ENCODE data around the gene DCP1A.

DNA sequence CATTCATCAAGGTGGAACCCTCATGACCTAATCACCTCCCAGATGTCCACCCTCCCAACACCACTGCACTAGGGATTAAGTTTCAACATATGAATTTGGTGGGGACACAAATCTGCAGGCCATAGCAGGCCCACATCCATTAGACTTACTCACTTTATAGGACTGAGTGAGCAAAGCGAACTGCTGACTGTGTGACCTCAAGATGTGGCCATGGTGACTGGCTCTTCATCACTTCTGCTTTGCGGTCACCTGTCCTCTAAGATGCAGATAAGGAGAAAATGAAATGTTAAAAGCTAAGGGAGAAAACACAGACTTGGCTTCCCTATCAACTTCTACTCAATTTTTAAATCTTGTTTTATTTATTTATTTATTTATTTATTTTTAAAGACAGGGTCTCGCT lies 14.5 kb upstream of the DCP1A start:
- TF ChIP-seq, protein P1, sequence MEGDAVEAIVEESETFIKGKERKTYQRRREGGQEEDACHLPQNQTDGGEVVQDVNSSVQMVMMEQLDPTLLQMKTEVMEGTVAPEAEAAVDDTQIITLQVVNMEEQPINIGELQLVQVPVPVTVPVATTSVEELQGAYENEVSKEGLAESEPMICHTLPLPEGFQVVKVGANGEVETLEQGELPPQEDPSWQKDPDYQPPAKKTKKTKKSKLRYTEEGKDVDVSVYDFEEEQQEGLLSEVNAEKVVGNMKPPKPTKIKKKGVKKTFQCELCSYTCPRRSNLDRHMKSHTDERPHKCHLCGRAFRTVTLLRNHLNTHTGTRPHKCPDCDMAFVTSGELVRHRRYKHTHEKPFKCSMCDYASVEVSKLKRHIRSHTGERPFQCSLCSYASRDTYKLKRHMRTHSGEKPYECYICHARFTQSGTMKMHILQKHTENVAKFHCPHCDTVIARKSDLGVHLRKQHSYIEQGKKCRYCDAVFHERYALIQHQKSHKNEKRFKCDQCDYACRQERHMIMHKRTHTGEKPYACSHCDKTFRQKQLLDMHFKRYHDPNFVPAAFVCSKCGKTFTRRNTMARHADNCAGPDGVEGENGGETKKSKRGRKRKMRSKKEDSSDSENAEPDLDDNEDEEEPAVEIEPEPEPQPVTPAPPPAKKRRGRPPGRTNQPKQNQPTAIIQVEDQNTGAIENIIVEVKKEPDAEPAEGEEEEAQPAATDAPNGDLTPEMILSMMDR (IDR thresholded peaks at IDR 0.05), result no peak
- no peak for TF ChIP-seq POLR2A (IDR thresholded peaks at IDR 0.05)
